Keratinocyte (primary cell): ENCODE results near the gene NLRP9.

Experiments
- EZH2 ChIP-seq: IDR thresholded peaks from one replicate; pipeline ENCODE4 v1.6.1; 2012; ENCODE audit warnings: inconsistent platforms, mild to moderate bottlenecking, low read length, moderate library complexity
- TF ChIP-seq, protein P1 (sequence below), 3 experiments: IDR thresholded peaks in 1 of 3; conservative IDR thresholded peaks in 1 of 3; optimal IDR thresholded peaks in 1 of 3; 2 replicates in 2 of 3; 3 replicates in 1 of 3; pipeline versions ENCODE3 to v1.5.1; 2011; ENCODE audit warnings: low read length in 3 of 3, mild to moderate bottlenecking in 3 of 3, moderate library complexity in 2 of 3, control low read depth in 1 of 3, inconsistent platforms in 1 of 3; ENCODE audit not compliant: insufficient read depth in 2 of 3; ENCODE audit errors: extremely low read depth in 1 of 3

DNA sequence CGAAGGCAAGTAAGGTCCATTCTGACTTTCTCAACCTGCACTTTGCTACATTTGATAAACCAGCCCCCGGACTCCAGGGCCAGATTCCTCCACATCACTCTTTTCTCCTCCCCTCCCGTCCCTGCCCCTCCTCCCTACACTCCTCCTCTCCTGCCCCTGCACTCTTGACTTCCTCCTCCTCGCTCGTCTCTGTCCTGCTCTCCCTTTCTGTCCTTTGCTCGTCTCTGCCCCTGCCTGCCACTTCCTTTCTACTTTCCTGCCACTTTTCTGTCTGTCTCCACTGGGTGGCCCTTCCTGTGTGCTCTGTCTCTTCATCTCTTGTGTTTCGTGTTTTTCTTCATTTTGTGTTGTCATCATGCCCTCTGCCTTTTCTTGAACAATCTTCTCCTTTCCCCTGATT is 76.4 kb downstream of the NLRP9 start:
- TF ChIP-seq, protein P1, sequence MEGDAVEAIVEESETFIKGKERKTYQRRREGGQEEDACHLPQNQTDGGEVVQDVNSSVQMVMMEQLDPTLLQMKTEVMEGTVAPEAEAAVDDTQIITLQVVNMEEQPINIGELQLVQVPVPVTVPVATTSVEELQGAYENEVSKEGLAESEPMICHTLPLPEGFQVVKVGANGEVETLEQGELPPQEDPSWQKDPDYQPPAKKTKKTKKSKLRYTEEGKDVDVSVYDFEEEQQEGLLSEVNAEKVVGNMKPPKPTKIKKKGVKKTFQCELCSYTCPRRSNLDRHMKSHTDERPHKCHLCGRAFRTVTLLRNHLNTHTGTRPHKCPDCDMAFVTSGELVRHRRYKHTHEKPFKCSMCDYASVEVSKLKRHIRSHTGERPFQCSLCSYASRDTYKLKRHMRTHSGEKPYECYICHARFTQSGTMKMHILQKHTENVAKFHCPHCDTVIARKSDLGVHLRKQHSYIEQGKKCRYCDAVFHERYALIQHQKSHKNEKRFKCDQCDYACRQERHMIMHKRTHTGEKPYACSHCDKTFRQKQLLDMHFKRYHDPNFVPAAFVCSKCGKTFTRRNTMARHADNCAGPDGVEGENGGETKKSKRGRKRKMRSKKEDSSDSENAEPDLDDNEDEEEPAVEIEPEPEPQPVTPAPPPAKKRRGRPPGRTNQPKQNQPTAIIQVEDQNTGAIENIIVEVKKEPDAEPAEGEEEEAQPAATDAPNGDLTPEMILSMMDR (optimal IDR thresholded peaks at IDR 0.05 in 1 of 3, IDR thresholded peaks at IDR 0.05 in 1 of 3, conservative IDR thresholded peaks at IDR 0.05 in 1 of 3; ENCODE audit: extremely low read depth in 1 of 3, insufficient read depth in 2 of 3, low read length in 3 of 3): no peak
- no peak for TF ChIP-seq EZH2
